ENCODE data around the gene ZNF554.

DNA sequence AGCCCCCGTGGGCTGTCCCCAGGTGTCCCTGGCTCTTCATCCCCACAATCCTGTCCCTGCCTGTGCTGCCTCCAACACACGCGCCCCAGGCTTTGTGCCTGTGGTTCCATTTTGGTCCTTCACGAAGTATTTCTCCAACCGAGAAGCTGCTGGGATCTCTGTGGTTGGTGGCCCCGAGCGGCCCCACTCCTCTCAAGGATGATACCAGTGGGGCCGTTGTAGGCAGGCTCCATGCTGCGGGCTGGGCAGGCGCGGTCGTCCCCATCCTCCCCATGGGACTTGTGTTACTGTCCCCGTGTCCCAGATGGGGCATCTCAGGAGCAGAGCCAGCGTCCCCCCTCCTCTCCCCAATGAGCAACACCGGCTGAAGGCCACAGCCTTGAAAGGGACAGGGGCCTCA is 3.7 kb upstream of the ZNF554 start:
- TF ChIP-seq ZNF274 (IDR thresholded peaks at IDR 0.05; ENCODE audit: low read depth, low read length), result no peak
- no peak for TF ChIP-seq YY1 (IDR thresholded peaks at IDR 0.05; ENCODE audit: insufficient read depth, insufficient read length)
- no peak for TF ChIP-seq SUZ12 (IDR thresholded peaks at IDR 0.05; ENCODE audit: extremely low read depth, insufficient read depth, insufficient read length)

Data from NT2/D1 (cell line).